CD8-positive, alpha-beta memory T cell (primary cell): ENCODE data around the gene LINGO1. TPM values are rescaled to one million over a fixed set of nuclear protein-coding genes. Genes with fewer than 3 reads are reported as not detected.

ENCODE experiments used
- CTCF ChIA-PET: fragments of 350-600 bp; sonication (Branson Sonifier 250); formaldehyde crosslinking; loops from one replicate; lab custom pipeline; 2021; ENCODE audit warnings: antibody characterized with exemption; lab: Charles Lee
- POLR2A ChIA-PET: fragments of 350-600 bp; sonication (Branson Sonifier 250); formaldehyde crosslinking; loops from one replicate; lab custom pipeline; 2021; ENCODE audit warnings: antibody characterized with exemption; lab: Charles Lee
- DNase-seq, 5 donors: peaks; one replicate each; pipeline versions ENCODE4 v3.0.0 to v3.0.0-alpha.2; 2020 to 2022; ENCODE audit warnings: mixed read lengths in 1 of 5
- H3K27ac ChIP-seq: one replicate; pipeline ENCODE4 v1.7.0; 2013; ENCODE audit warnings: low read depth, mild to moderate bottlenecking, low read length, moderate library complexity
- H3K27me3 ChIP-seq: 2 replicates; pipeline ENCODE4 v1.7.0; 2013; ENCODE audit warnings: low read length, mild to moderate bottlenecking; ENCODE audit not compliant: insufficient read depth, poor library complexity, severe bottlenecking
- H3K36me3 ChIP-seq: 2 replicates; pipeline ENCODE4 v1.7.0; 2013; ENCODE audit warnings: mild to moderate bottlenecking, low read length, moderate library complexity; ENCODE audit not compliant: insufficient read depth
- H3K4me1 ChIP-seq: 2 replicates; pipeline ENCODE4 v1.7.0; 2013; ENCODE audit warnings: mild to moderate bottlenecking, low read length, moderate library complexity; ENCODE audit not compliant: insufficient read depth
- H3K4me3 ChIP-seq: 2 replicates; pipeline ENCODE4 v1.7.0; 2013; ENCODE audit warnings: mild to moderate bottlenecking, low read length
- H3K9me3 ChIP-seq: 2 replicates; pipeline ENCODE4 v1.7.0; 2013; ENCODE audit warnings: mild to moderate bottlenecking, low read length
- H3K27ac Mint-ChIP-seq, 8 donors: one replicate each; pipeline ENCODE4 v1.8.0; 2020 to 2021; ENCODE audit warnings: mixed read lengths in 8 of 8, mild to moderate bottlenecking in 6 of 8, inconsistent platforms in 3 of 8, moderate library complexity in 3 of 8
- H3K27me3 Mint-ChIP-seq, 2 donors: one replicate each; pipeline ENCODE4 v1.8.0; 2020 to 2021; ENCODE audit warnings: mixed read lengths in 2 of 2, mild to moderate bottlenecking in 1 of 2, moderate library complexity in 1 of 2
- H3K36me3 Mint-ChIP-seq, 3 donors: one replicate each; pipeline ENCODE4 v1.8.0; 2020 to 2021; ENCODE audit warnings: mixed read lengths in 3 of 3, inconsistent platforms in 1 of 3, mild to moderate bottlenecking in 1 of 3
- H3K4me1 Mint-ChIP-seq, 3 donors: one replicate each; pipeline ENCODE4 v1.8.0; 2020 to 2021; ENCODE audit warnings: mixed read lengths in 3 of 3, inconsistent platforms in 1 of 3, mild to moderate bottlenecking in 1 of 3
- H3K4me3 Mint-ChIP-seq, 7 donors: one replicate each; pipeline ENCODE4 v1.8.0; 2020 to 2021; ENCODE audit warnings: mixed read lengths in 7 of 7, mild to moderate bottlenecking in 6 of 7, moderate library complexity in 4 of 7, inconsistent platforms in 2 of 7
- H3K9me3 Mint-ChIP-seq, 5 donors: one replicate each; pipeline ENCODE4 v1.8.0; 2020 to 2022; ENCODE audit warnings: mixed read lengths in 5 of 5, mild to moderate bottlenecking in 3 of 5, moderate library complexity in 2 of 5, inconsistent platforms in 1 of 5
- polyA plus RNA-seq: library from polyadenylated mRNA; unstranded; fragments of 300-500 nt; fragmentation: Illumina TruSeq; gene quantifications from one replicate; pipeline ENCODE4 v1.2.3, GENCODE V29; 2021
- total RNA-seq, 2 experiments: library from RNA; stranded (reverse); gene quantifications; one replicate each; pipeline ENCODE4 v1.2.3, GENCODE V29; 2021

Gene LINGO1
- total and polyA plus RNA-seq, 3 experiments from 2014 or later = not detected

DNA sequence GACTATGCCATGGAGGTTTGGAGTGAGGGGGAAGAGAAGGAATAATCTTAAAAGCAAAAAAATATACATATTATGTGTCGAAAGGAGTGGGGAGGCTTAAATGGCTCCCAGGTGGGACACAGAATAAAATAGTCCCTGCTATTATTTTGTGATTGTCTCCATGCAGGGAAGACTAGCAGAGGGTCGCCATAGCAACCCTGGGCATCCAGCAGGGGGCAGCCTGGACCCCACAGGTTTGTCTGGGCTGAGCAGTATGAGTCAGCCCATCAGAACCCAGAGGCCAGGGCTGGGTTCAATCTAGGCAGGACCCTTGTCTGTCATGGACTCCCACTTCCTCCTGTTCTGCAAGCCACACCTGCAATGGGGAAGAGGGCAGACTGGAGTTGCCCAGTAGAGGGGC lies 17.6 kb upstream of the LINGO1 start:
- CTCF ChIA-PET = no interaction called here
- Mint-ChIP-seq H3K36me3 (no peaks in the 10 kb centered on the region), H3K27me3 (peaks cover 10 to 17% of the 10 kb centered on the region in 2 donors), H3K4me1 (no peaks in the 10 kb centered on the region), H3K9me3 (peaks cover 0 to 1% (median 0%) of the 10 kb centered on the region in 5 donors), H3K4me3 (no peak overlapping the region), H3K27ac (peak overlapping the region in 1 of 8 donors; percentile 31)
- no peak overlapping the region for H3K4me3 ChIP-seq
- no peaks in the 10 kb centered on the region for H3K4me1 ChIP-seq
- DNase-seq = no peak
- H3K27ac ChIP-seq = no peak overlapping the region
- H3K36me3 ChIP-seq = no peaks in the 10 kb centered on the region
- no peaks in the 10 kb centered on the region for H3K27me3 ChIP-seq
- POLR2A ChIA-PET = no interaction called here
- H3K9me3 ChIP-seq = no peaks in the 10 kb centered on the region

DNA sequence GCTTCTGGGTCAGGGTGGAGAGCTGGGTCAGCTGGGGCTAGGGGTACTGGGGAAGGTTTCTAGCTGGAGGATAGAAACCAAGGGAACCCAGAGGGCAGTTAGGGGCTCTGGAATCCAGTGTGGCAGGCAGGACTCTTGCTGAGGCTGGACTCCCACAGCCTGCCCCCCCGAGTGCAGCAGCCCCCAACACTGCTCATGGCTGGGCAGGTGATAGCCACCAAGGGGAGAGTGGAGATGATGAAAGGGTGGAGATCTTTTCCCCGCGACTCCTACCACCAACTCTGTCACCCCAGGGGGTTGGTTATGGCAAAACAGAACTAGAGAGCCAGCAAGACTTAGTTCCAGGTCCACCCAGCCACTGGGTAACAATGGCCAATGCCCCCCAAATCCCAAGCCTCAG lies 16.9 kb upstream of the LINGO1 start:
- H3K9me3 Mint-ChIP-seq = peaks cover 0 to 1% (median 0%) of the 10 kb centered on the region in 5 donors
- H3K4me3 ChIP-seq = no peak overlapping the region
- no peaks in the 10 kb centered on the region for H3K36me3 Mint-ChIP-seq
- ChIA-PET CTCF (no interaction called here), POLR2A (no interaction called here)
- H3K27ac Mint-ChIP-seq = no peak overlapping the region
- no peaks in the 10 kb centered on the region for H3K9me3 ChIP-seq
- DNase-seq = no peak
- no peak overlapping the region for H3K4me3 Mint-ChIP-seq
- no peaks in the 10 kb centered on the region for H3K27me3 ChIP-seq
- H3K4me1 ChIP-seq = no peaks in the 10 kb centered on the region
- H3K27me3 Mint-ChIP-seq = peaks cover 9 to 10% of the 10 kb centered on the region in 2 donors
- no peaks in the 10 kb centered on the region for H3K36me3 ChIP-seq
- H3K27ac ChIP-seq = no peak overlapping the region
- no peaks in the 10 kb centered on the region for H3K4me1 Mint-ChIP-seq

DNA sequence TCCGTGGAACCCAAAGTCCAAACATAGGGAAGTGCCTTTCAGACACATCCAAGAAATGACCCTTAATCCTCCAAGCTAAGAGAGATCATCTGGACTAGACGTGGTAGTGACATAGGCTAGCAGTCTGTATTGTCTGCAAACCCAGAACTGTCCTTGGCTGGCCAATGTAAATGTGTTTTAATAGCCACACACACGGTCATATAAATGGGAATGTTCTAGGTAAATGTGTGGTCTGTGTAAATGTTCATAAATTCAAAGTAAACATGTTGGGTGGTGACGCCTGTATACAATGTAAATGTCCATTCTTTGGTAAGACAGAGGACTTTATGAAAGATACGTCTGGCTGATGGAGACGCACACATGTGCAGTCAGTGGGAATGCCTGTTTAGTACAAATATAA lies 16.3 kb upstream of the LINGO1 start:
- H3K4me1 Mint-ChIP-seq = no peaks in the 10 kb centered on the region
- Histone ChIP-seq H3K27ac (no peak overlapping the region), H3K27me3 (no peaks in the 10 kb centered on the region), H3K36me3 (no peaks in the 10 kb centered on the region), H3K9me3 (no peaks in the 10 kb centered on the region), H3K4me3 (no peak overlapping the region), H3K4me1 (no peaks in the 10 kb centered on the region)
- H3K4me3 Mint-ChIP-seq = no peak overlapping the region
- H3K9me3 Mint-ChIP-seq = peaks cover 0 to 1% (median 0%) of the 10 kb centered on the region in 5 donors
- DNase-seq = no peak
- H3K27ac Mint-ChIP-seq = no peak overlapping the region
- H3K36me3 Mint-ChIP-seq = no peaks in the 10 kb centered on the region
- POLR2A ChIA-PET = no interaction called here
- CTCF ChIA-PET = no interaction called here
- H3K27me3 Mint-ChIP-seq = peaks cover 9 to 10% of the 10 kb centered on the region in 2 donors

DNA sequence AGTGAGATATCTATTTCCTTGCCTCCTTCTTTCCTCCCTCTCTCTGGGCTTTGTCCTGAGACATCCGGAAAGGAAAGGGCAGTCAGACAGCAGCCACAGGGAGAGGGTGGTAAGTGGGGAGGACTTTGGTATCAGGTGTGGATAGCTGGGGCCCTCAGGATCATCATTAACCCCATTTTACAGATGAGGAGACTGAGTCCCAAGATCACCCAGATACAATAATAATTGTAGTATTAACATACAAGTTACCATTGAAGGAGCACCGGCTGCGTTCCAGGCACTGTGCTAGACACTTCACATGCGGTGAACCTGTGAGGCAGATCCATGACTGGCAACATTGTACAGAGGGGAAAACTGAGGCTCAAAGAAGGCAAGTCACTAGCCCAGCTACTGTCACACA lies 15.2 kb upstream of the LINGO1 start:
- Histone ChIP-seq H3K9me3 (no peaks in the 10 kb centered on the region), H3K4me1 (no peaks in the 10 kb centered on the region), H3K27me3 (no peaks in the 10 kb centered on the region), H3K4me3 (no peak overlapping the region), H3K27ac (no peak overlapping the region), H3K36me3 (no peaks in the 10 kb centered on the region)
- H3K27ac Mint-ChIP-seq = no peak overlapping the region
- POLR2A ChIA-PET = no interaction called here
- DNase-seq = no peak
- H3K9me3 Mint-ChIP-seq = peaks cover 0 to 1% (median 0%) of the 10 kb centered on the region in 5 donors
- no peaks in the 10 kb centered on the region for H3K36me3 Mint-ChIP-seq
- H3K4me3 Mint-ChIP-seq = no peak overlapping the region
- no peaks in the 10 kb centered on the region for H3K4me1 Mint-ChIP-seq
- CTCF ChIA-PET = no interaction called here
- peaks cover 5 to 8% of the 10 kb centered on the region in 2 donors for H3K27me3 Mint-ChIP-seq

DNA sequence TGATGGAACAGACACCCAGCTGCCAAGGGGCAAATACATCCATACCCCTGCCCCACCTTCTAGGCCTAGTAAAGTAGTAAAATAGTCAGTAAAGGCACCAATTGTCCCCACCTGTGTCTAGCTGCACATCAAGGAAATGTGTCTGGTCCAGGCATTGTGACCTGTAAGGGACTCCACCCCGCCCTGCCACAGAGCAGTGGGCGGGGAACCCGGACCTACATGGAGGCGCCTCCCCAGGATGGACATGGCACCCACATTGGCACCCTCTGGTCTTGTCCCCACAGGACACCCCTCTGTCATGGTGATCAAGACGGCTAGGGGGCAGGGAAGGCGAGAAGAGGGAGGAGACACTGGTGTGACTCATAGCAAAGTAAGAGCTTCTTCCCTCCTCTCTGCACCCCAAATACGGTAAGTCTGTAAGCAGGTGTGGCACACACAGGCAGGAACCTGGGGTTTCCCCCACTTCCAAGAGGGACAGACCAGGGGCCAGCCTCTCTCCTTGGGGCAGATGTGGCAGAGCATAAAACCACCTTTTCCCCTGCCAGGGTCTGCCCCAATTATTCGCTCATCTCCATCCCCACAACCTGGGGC lies 13.5 kb upstream of the LINGO1 start:
- no peaks in the 10 kb centered on the region for H3K27me3 ChIP-seq
- no peaks in the 10 kb centered on the region for H3K36me3 ChIP-seq
- H3K4me3 Mint-ChIP-seq = no peak overlapping the region
- ChIA-PET CTCF (no interaction called here), POLR2A (no interaction called here)
- no peak overlapping the region for H3K27ac ChIP-seq
- no peaks in the 10 kb centered on the region for H3K4me1 Mint-ChIP-seq
- H3K9me3 Mint-ChIP-seq = peaks cover 0 to 1% (median 0%) of the 10 kb centered on the region in 5 donors
- H3K9me3 ChIP-seq = no peaks in the 10 kb centered on the region
- H3K36me3 Mint-ChIP-seq = no peaks in the 10 kb centered on the region
- no peak for DNase-seq
- H3K27ac Mint-ChIP-seq = no peak overlapping the region
- peaks cover 8 to 15% of the 10 kb centered on the region in 2 donors for H3K27me3 Mint-ChIP-seq
- no peaks in the 10 kb centered on the region for H3K4me1 ChIP-seq
- no peak overlapping the region for H3K4me3 ChIP-seq

DNA sequence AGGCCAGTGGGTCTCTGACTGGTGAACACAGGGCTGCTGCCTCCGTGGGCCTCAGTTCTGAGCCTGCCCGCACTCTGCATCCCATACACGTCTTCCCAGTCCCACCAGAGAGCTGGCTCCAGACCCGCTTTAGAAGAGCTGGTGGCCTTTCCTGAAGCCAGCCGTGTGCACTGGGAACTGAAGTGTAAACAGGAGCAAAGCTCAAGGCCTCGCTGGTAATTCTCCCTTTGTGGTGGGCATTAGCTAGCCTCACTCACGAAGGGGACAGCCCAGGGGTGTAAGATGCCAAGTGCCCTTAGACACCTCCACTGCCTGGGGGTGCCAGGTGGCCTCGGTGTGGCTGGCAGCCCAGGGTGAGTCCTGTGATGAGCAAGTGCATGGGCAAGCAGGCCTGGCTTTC lies 12.9 kb upstream of the LINGO1 start:
- H3K27ac Mint-ChIP-seq = no peak overlapping the region
- POLR2A ChIA-PET = no interaction called here

DNA sequence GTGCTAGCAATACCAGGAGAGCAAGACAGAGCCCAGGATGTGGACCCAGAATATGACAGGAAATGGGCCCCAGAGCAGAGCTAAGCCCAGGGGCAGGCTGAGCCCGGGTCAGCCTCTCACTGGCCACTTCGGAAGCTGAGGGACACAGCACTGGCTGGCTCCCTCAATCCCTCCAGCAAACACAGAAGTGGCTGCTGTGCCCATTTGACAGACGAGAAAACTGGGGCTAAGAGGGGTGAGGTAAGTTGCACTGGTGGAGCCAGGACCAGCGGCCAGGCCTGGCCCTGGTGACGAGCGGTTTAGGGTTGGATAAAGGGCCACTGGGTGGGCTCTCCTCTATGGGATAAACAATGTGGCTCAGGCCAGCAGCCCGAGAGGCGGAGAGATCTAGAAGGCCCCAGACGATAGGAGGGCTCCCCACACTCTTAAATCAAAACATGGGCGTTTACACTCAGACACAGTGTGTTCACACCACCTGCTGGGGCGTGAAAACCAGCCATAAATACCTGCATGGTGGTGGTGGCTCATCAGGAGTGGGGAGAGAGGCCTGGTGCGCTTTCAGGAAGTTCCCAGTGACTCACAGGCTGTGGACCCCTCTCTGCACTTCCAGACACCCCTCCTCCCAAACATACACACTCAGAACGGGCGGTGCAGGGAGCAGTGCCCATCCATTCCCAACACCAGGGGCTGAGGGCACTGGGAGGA lies 12.0 kb upstream of the LINGO1 start:
- Histone ChIP-seq H3K27ac (no peak overlapping the region), H3K36me3 (no peaks in the 10 kb centered on the region), H3K4me3 (no peak overlapping the region), H3K4me1 (no peaks in the 10 kb centered on the region), H3K27me3 (no peaks in the 10 kb centered on the region), H3K9me3 (no peaks in the 10 kb centered on the region)
- POLR2A ChIA-PET = no interaction called here
- CTCF ChIA-PET = no interaction called here
- no peaks in the 10 kb centered on the region for H3K9me3 Mint-ChIP-seq
- no peak for DNase-seq
- H3K36me3 Mint-ChIP-seq = no peaks in the 10 kb centered on the region
- H3K27ac Mint-ChIP-seq = peak overlapping the region in 1 of 8 donors; percentile 27
- no peak overlapping the region for H3K4me3 Mint-ChIP-seq
- no peaks in the 10 kb centered on the region for H3K4me1 Mint-ChIP-seq
- H3K27me3 Mint-ChIP-seq = peaks cover 8 to 26% of the 10 kb centered on the region in 2 donors

More for the DNA sequence above, 12.9 kb upstream of the LINGO1 start:
- Mint-ChIP-seq H3K36me3 (no peaks in the 10 kb centered on the region), H3K9me3 (no peaks in the 10 kb centered on the region), H3K4me3 (no peak overlapping the region), H3K4me1 (no peaks in the 10 kb centered on the region), H3K27me3 (peaks cover 8 to 18% of the 10 kb centered on the region in 2 donors)
- H3K36me3 ChIP-seq = no peaks in the 10 kb centered on the region
- H3K27me3 ChIP-seq = no peaks in the 10 kb centered on the region
- H3K4me3 ChIP-seq = no peak overlapping the region
- H3K9me3 ChIP-seq = no peaks in the 10 kb centered on the region
- H3K27ac ChIP-seq = no peak overlapping the region
- CTCF ChIA-PET = no interaction called here
- DNase-seq = no peak
- H3K4me1 ChIP-seq = no peaks in the 10 kb centered on the region

DNA sequence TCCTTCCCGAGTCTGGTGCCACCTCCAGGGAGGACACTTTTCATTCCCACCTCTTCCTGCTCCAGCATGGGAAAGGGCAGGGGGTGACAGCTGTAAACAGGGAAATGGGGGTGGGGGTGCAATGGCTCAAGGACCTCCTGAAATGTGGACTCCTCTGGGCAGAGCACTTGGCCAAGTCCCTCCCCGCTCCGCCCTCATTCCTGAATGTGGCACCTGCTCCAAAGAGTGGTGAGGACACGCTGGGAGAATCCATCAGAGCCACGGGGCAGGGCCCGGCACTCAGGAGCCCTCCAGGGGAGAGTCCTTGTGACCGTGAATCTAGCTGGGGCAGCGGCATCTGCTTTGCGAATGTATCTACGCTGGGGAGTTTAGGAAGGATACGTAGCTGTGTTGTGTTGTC lies 11.1 kb upstream of the LINGO1 start:
- H3K9me3 ChIP-seq = no peaks in the 10 kb centered on the region
- H3K27me3 ChIP-seq = no peaks in the 10 kb centered on the region
- no peak overlapping the region for H3K27ac ChIP-seq
- H3K4me3 ChIP-seq = no peak overlapping the region
- Mint-ChIP-seq H3K36me3 (no peaks in the 10 kb centered on the region), H3K4me3 (no peak overlapping the region), H3K27me3 (peaks cover 14 to 35% of the 10 kb centered on the region in 2 donors), H3K4me1 (no peaks in the 10 kb centered on the region), H3K27ac (peak overlapping the region in 1 of 8 donors; percentile 37), H3K9me3 (no peaks in the 10 kb centered on the region)
- no peak for DNase-seq
- H3K4me1 ChIP-seq = no peaks in the 10 kb centered on the region
- POLR2A ChIA-PET = no interaction called here
- no peaks in the 10 kb centered on the region for H3K36me3 ChIP-seq
- CTCF ChIA-PET = no interaction called here
